Measurements from ENCODE around the gene PRKCE.

GRCh38 chr2:46130511-46130910 is 479.0 kb downstream of the PRKCE start:
- TF ChIP-seq CTCF (IDR thresholded peaks at IDR 0.05): no peak
- TF ChIP-seq POLR2A (IDR thresholded peaks at IDR 0.05): no peak

All from body of pancreas (tissue), 4 donors.